ENCODE results near the gene FOXP1.

FOXP1 gene

DNA sequence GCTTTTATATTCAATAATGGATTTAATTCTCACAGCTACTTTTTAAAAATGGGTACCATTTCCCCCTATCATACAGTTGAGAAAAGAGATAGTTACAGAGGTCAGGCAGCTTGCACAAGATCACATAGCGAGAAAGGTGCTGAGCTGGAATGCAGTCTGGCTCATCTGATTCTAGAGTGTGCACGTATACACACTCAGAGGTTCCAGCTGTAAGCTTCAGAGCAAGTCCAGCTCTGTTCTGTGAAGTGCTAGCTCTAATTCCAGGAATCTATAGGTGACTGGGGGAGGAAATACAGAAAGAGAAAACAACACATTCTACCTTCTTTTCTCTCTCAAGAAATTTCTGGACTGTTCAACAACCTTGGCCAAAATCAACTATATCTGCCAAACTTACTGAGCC lies 318.7 kb downstream of the FOXP1 start:
- DNase-seq (ENCODE audit: low spot score) = no peak

DNA sequence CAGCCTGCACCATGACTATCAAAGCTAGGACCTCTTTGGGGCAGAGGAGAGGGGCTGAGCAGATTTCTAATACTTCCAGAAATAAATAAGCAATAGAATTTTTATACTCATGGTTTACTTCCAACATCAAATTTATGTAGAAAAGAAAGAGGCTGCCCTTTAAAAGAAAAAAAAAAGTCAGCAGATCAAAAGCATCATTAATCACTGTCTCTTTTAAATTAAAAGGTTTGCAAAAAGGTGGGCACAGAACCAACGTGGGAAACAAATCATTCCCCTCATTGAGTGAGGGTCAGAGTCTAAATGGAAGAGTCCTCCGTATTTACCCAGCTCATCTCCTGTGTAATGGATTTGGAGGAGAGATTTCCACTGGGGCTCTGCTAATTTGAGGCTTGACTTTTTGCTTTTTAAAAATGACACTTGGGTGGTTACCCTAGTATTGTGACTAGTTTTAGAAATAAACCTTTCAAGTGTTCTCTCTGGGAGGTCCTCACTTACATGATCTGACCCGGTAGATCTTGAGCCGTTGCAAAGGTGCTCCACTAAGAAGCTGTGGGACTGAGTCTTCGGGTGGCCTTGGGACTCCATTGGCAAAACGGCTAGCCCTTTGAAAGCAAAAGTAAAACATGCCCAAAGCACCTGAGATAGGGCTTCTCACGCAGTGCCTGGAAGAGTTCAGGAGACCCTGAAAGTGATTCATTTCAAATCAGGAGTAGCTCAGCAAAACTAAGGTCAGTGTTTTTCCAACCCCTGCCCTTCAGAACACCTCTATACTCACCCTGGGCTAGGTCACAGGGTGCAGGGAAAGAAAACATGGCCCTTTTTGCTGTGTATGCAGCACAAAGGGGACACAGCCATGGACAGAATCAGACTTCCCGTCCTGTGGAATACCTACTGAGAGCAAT lies 320.9 kb downstream of the FOXP1 start:
- DNase-seq (ENCODE audit: low spot score) = no peak

DNA sequence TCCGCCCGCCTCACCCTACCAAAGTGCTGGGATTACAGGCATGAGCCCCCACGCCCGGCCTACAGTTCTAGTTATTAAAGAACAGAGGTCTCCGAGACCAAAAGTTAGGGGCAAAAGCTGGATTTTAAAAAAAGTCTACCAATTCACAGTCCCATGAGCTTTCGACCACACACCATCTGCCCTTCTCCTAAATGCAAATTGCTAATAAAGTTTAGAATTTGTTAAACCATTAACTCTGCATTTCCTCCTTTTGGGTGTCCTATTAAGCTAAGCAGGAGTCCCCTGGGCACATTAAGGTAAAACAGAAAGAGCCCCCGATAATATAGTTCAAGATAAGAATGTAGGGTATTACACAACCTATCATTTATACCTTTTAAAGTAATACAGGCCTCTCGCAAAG lies 322.7 kb downstream of the FOXP1 start:
- DNase-seq (ENCODE audit: low spot score) = no peak

DNA sequence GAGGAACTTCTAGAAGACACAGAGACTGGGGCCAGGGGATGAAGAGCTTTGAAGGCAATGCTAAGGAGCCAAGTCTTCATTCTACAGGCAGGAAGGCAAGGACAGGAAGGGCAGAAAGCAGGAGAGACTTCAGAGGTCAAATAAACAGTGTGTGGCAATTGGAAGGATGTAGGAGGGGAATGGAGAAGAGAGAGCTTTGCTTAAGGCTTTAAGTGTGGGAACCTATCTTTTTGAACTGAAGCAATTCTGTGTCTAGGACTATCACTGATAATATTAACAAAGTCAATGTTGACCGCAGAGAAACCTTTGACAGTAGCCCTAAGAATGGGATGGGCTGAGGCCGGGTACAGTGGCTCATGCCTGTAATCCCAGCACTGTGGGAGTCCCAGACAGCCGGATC lies 325.0 kb downstream of the FOXP1 start:
- no peak for DNase-seq (ENCODE audit: low spot score)

DNA sequence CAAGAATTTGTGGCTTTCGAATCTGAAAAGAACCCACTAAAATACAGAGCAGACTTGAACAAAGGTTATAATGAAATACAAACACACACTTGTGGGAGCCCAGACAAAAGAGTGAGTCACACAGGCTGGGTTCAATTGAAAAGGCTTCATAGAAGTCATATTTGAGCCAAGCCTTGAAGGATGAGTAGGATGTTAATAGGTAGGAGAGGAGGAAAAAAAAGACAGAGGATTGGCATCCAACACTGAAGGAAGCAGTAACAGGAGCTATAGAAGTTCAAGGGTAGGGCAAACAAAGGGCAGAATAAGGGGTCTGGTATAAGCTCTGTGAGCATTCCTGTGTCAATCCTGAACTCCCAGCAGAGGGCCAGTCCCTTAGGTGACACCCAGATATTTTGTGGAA lies 325.4 kb downstream of the FOXP1 start:
- DNase-seq (ENCODE audit: low spot score) = no peak

DNA sequence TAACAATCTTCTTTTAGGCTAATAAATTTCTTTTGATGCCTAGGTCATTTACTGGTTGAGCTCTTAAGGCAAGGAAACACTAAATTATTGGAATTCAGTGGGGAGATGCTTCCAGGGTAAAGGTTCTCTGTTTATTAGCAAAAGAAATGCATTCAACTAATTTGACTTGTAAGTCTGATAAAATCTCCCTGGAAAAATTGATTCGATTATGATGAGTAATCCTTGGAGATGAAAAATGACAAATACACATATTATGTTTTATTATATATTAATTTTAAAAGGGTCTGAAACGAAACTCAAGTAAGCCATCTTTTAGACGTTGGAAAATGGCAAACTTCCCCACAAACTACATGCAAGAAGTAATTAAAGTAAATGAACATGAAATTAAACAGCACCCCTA lies 328.0 kb downstream of the FOXP1 start:
- DNase-seq (ENCODE audit: low spot score) = no peak

DNA sequence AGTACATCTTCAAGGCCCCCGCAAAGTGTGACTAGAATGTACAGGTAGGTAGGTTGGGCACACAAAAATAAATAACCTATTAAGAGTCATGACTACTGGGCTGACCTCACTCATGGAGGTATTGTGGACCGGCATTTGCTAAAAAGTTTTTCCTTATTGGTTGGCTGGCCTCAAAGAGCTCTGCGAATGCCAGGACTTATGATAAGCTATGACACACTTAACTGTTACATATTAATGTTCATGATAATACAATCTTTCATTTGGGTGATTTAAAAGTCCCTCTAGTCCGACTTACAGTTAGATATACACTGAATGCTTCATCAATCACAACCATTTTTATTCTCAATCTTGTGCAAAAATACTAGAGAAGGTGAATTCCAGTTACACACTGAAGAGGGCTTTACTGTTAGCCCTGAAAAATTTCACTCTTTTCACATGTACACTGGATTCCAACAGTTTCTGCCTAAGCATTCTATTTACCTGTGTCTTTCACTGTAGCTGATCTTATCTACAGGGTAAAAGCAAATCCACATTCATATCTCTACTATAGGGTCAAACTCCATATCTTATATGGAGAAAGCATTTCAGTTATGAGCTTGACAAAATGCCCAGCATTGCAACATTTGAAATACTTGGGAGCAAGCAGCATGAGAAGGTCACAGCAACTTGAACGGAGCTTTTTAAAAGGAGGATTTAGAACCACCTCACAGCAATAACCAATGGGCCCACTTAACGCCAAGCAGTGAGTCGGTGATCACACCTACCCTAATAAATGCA lies 329.1 kb downstream of the FOXP1 start:
- DNase-seq (ENCODE audit: low spot score) = no peak

DNA sequence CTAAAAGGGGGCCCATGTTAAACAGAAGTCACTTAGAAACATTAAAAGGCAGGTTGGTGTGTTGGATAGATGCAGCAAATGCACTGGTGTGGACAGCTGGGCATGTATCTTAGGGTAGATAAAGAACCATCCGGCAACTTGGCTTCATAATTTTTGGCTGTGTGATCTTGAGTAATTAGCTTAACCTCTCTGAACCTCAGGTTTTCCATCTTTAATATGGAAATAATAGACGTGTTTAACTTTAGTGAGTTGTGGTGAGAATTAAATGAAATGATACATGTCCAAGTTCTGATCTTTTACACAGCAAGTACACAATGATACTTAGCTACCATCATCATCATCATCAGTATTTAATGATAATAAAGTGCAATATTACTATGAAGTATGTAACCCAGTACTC lies 330.4 kb downstream of the FOXP1 start:
- DNase-seq (ENCODE audit: low spot score) = no peak

DNA sequence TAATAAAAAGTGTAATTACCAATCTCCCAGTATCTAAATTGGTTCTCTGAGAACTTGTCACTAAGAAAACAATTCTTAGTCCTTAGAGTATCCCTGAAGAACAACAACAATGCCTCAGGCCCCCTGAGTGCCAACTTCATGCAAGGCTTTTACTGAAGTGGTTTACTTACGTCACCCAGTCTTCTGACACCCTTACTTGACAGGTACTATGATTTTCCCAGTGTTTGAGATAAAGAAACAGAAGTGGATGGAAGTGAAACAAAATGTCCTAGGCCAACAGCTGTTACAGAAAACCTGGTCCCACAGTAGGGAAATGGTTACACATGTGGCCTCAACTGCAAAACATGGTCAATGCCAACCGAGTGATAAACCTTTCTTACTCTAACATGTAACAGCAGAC lies 331.1 kb downstream of the FOXP1 start:
- DNase-seq (ENCODE audit: low spot score) = no peak

DNA sequence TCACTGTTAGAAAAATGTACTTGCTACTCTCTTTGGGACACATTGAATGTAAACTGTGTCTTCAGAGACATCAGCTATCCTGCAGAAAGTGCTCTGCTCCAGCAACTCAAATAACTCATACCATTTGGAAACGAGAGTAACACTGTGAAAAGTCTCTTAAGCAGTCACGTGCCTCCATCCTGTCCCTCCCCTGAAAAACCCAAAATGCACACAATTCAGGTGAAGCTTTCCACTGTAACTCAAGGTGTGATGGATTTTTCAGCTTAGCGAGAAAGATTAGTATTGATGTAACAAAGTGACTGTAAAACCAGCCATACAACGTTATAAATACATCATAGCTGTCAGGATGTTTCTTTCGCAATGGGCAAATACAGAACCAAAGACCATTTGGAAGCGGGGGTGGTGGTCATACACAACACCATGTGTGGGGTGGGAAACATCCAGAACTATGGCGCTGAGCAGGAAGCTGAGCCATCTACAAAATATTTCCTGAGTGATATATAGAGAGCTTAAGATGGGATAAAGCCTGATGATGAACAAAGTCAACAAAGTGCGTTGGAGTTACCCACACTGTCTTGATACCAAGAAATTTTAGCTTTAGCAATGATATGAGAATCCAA lies 332.3 kb downstream of the FOXP1 start:
- DNase-seq (ENCODE audit: low spot score) = no peak

DNA sequence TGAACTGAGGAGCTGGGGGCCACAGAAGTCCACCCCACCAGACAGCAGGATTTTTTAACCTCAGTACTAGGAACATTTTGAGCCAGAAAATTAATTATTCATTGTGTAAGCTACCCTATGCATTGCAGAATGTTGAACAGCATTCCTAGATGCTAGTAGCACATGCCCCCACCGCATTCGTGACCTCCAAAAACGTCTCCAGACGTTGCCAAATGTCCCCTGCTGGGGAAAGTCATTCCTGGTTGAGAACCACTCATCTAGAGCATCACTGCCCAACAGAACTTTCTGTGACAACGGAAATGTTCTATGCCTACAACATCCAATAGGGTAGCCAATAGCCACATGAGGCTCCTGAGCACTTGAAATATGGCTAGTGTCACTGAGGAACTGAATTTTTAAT lies 333.5 kb downstream of the FOXP1 start:
- DNase-seq (ENCODE audit: low spot score) = no peak

DNA sequence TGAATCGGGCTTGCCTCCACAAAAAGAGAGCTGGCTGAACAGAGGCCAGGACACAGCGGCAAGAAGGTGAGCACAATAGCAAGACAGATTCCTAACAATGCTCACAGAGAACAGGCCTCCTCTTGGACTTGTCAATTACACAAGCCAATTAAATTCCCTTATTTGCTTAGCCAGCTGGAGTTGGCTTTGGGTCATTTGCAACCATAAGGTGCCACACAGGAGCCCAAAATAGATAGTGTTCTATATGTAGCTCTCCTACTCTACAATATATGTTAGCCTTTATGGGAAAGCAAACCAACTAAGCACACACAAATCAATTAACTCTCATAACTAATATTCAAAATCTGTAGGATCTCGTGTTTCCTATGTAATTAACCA lies 335.6 kb downstream of the FOXP1 start:
- DNase-seq (ENCODE audit: low spot score) = no peak

DNA sequence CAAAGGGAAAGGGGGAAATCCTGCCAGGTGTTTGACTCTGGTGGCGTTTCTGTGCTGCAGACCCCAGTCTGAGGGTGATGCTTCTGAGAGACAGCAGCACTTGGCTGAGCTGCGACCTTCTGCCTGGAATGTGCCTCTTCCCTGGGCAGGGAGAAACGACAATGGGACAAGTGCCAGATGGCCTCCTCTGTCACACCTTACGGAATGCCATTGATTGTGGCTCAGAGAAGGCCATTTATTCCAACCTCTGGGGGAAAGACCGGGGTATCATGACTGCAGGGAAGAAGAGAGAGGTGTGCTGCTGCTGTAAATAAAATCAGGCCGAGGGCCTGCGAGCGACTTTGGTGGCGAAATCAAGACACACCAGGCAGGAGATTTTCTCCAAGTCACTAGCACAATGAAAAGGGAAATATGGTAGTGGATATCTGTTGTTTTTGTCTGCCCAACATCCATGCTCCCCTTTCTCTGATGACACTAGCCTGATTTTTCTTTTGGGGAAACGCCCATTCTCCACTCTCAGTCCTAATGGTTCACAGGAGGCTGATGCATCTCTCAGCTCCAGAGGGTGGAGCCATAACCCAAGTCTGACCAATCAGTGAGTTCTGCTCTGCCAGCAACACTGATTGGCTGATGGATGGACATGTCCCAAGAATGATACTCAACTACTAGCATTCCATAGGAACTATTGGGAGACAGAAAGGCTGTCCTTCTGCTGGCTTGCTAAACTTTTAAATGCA lies 336.1 kb downstream of the FOXP1 start:
- no peak for DNase-seq (ENCODE audit: low spot score)

DNA sequence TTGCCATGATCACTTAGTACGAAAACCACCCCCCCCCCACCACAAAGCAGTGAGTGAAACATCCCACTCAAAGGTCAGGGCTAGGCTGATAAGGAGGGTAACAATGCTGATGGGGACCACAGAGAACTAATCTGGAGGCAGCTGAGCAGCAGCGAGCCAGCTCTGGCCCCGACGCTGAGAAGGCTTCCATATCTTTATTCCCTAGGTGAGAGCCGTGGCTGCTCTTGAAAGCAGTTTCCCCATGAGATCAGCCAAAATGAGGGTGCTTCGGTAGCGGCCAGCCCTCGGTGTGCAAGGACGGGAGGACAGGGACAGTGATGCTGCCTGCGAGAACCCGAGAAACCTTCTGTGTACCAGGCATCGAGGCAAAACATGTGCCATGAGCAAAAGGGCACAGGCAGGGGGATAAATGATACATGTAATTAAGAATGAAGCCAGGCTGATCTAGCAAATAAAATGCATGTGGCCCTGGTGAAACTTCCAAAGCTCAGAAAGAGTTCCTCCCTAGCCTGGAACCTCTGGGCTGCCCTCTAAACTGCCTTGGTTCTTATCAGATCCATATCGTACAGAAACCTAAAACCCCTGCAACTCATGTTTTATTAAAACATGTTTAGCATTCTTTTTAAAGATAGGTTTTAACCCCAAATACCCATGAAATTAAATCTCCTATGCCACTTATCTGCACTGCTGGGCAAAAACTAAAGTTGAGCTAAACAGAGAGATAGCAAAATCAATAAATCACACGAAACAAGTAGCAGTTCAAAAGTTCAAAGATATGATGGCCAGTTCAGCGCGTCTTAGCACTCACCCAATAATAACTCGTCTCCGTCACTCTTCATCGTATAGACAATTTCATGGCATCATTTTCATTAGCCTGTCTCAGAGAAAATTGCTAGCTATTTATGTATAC lies 337.3 kb downstream of the FOXP1 start:
- DNase-seq (ENCODE audit: low spot score) = no peak

DNA sequence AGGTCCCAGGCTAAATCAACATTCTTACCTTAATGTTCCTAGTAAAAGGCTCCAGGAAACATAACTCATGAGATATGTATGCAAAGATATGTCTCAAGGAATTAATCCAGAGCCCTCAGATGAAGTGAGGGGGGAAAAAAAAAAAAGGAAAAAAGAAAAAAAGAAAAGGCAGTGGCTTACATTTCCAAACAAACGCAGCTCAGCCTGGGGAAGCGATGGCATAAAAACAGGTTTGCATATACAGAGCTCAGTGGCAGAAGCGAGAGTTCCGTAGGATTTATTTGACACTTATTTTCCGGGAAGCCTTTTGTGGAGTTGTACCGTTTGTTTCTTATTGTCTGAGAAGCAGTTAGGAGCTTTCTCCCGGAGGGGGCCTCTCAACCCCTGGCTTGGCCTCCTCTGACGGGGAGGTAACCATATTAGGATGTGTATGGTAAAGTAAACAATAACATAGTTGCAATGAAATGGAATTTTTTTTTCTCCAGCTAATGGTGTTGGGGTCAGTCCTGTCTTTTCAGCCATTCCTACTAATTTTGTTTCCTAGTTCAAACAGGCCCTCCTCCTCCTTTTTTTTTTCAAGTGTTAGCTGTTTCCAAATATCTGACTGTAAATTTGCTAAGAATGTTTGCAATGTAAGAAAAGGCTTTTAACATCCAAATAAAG lies 338.6 kb downstream of the FOXP1 start:
- no peak for DNase-seq (ENCODE audit: low spot score)

DNA sequence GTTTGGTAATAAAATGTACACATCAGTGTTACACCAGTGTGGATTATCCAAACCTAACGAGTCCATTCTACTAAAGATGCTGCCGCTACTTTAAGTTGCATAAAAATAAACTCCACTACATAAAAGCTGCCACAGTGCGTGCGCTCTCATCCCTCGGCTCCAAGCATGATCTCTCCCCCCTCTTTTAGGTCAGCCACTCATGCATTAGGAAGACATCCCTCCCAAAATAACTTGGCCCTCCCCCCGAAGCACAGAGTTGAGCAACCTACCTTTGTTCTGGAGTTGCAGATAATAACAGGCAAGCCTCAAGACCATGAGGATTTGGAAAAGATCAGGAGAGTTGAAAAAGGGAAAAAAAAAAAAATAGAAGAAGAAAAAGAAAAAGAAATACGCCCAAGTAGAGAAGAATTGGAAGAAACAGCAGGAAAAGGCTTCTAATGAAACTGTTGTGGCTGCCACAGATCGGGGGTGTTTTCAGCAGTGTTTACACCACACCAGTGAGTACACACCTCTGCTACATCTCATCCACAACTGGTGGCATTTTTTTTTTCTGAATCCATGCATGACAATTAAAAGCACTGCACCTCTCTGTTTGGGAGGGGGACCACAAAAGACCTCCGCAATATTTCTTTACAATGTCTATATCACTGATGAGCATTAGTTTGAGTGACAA lies 339.2 kb downstream of the FOXP1 start:
- DNase-seq (ENCODE audit: low spot score) = no peak

DNA sequence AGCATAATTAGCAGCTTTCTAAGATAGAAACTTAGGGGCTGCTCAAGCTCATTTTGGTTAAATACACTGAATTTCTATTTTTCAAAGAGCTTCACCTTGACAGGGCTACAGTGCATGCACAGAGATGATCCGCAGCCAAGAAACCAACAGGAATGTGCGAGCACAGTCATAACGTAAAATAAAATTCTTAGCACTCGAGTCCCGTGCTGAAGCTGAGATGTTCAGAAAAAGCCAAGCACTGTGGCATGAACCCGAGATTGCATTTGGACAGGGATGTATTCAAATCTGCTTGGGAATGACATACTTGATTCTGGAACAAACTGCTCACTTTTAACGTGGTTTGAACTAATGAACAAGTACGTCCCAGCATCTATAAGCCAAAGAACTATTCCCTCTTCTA lies 340.3 kb downstream of the FOXP1 start:
- DNase-seq (ENCODE audit: low spot score) = no peak

DNA sequence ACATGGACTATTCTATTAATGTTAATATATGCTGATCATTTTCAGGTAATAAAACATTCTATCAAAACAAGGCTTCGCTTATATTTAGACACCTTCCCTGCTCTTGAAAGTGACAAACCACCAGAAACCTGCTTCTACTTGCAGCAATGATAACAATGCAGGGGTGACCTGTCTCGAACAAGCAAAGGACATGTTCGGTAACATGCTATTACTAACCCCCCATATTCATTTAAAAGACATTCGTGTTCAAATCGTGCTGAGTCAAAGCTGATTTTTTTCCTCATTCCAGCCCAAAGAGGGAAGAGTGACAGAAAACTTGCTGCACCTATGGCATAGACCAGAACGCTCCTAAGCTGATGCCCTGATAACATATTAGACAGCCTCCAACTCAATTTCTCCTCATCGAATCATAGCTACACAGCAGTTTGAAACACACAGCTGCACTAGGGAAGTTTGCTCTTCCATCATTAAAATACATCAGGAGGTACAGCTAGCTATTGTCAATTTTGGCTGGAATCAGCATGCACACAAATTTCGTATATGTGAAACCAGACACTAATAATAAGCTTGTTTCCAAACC lies 341.5 kb downstream of the FOXP1 start:
- DNase-seq (ENCODE audit: low spot score) = no peak

DNA sequence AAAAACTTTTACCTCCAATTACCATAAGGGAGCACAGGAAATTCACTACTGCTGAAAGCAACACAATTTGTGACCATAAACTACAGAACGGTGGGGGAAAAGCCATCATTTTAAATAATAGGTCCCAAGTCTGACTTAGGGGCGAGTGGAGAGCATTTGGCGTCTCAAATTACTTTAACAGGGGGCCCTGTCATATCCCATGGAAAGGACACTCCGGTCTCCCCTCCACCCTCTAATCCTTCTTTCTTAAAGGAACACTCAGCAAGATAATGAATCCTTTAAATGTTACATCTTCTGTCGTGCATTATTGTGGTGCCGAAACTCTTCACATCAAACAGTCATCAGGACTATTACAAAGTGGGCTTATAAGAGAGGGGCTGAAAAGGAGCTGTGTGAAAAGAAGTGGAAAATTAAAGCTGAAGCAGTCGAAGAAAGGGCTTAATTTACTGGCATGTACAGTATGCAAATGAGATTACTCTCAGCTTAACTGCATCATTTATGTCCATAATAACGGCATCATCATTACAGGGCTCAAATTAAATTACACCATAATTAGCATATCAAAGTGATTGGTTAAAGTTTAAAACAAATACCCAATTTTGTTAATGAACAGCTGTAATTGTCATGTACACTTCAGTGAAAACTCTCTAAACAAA lies 342.2 kb downstream of the FOXP1 start:
- no peak for DNase-seq (ENCODE audit: low spot score)
